Natural killer cell (primary cell): Measurements from ENCODE around the gene STX8. TPM values are rescaled to one million over a fixed set of nuclear protein-coding genes. Genes with fewer than 3 reads are reported as not detected.
"Not testable (repeated sequence)": the region's sequence is repeated elsewhere in the genome, so short reads cannot be mapped to it uniquely, and the experiment has no call there.

Source experiments
- ATAC-seq, 3 donors: fragments of 150-1000 bp in 2 of 3; fragments of 200-7000 bp in 1 of 3; cut with Tn5 transposase; 1 replicate in 1 of 3; 2 replicates in 2 of 3; pipeline ENCODE4 v1.10.0; 2021; ENCODE audit warnings: mild to moderate bottlenecking in 2 of 3, moderate library complexity in 2 of 3
- DNase-seq, 2 donors: peaks; one replicate each; pipeline versions ENCODE4 v3.0.0 to v3.0.0-alpha.2; 2013 to 2021; ENCODE audit warnings: mixed read lengths in 1 of 2
- H3K27ac ChIP-seq: one replicate; pipeline ENCODE4 v1.5.1; 2013; ENCODE audit warnings: mild to moderate bottlenecking, low read length
- H3K27me3 ChIP-seq: one replicate; pipeline ENCODE4 v1.6.1; 2013; ENCODE audit warnings: low read length; ENCODE audit not compliant: control insufficient read depth, insufficient read depth
- H3K36me3 ChIP-seq: one replicate; pipeline ENCODE4 v1.6.1; 2013; ENCODE audit warnings: low read length; ENCODE audit not compliant: control insufficient read depth, insufficient read depth
- H3K4me1 ChIP-seq: one replicate; pipeline ENCODE4 v1.6.1; 2013; ENCODE audit warnings: low read length; ENCODE audit not compliant: control insufficient read depth, insufficient read depth
- H3K4me3 ChIP-seq: one replicate; pipeline ENCODE4 v1.5.1; 2013; ENCODE audit warnings: low read length
- H3K9me3 ChIP-seq: one replicate; pipeline ENCODE4 v1.6.1; 2013; ENCODE audit warnings: low read length; ENCODE audit not compliant: control insufficient read depth, insufficient read depth
- H3K27ac Mint-ChIP-seq, 2 donors: one replicate each; pipeline ENCODE4 v1.8.0; 2022; ENCODE audit warnings: mild to moderate bottlenecking in 2 of 2, mixed read lengths in 2 of 2, moderate library complexity in 1 of 2
- H3K27me3 Mint-ChIP-seq, 2 donors: one replicate each; pipeline ENCODE4 v1.8.0; 2022; ENCODE audit warnings: low read depth in 2 of 2, mixed read lengths in 2 of 2
- H3K36me3 Mint-ChIP-seq: one replicate; pipeline ENCODE4 v1.8.0; 2022; ENCODE audit warnings: mixed read lengths
- H3K4me1 Mint-ChIP-seq, 2 donors: one replicate each; pipeline ENCODE4 v1.8.0; 2022; ENCODE audit warnings: mixed read lengths in 2 of 2
- H3K4me3 Mint-ChIP-seq: one replicate; pipeline ENCODE4 v1.8.0; 2022; ENCODE audit warnings: mild to moderate bottlenecking, moderate library complexity, mixed read lengths
- H3K9me3 Mint-ChIP-seq, 2 donors: one replicate each; pipeline ENCODE4 v1.8.0; 2022; ENCODE audit warnings: mixed read lengths in 2 of 2
- CTCF ChIP-seq: fragments of 200-600 bp; IDR thresholded peaks from one replicate; pipeline ENCODE4 v1.8.0; 2022; ENCODE audit warnings: antibody characterized with exemption
- WGBS: methylation state at CpG from one replicate; pipeline ENCODE4 v1.1.7; 2013; ENCODE audit warnings: missing lambda C conversion rate; ENCODE audit not compliant: insufficient coverage; 5-methylcytosine and 5-hydroxymethylcytosine counted together
- intact Hi-C: fragments of 100-400 bp; cut with micrococcal nuclease; formaldehyde crosslinking; loops from one replicate; pipeline ENCODE4 v1.14.2; 2022
- total RNA-seq, 4 donors: library from RNA; stranded (reverse); fragments of 120-200 nt in 1 of 4; gene quantifications; one replicate each; pipeline versions ENCODE4 v1.2.3 to v1.2.4, GENCODE V29; 2013 to 2022

Gene STX8
- total RNA-seq, 3 donors from 2014 or later (not counting 1 experiment from before 2014, with no cell fraction given): 96.3 to 141 (median 120) TPM

GRCh38 chr17:9564104-9564503, 11.5 kb downstream of the STX8 start:
- no peak for ATAC-seq
- DNase-seq: no peak
- Histone ChIP-seq H3K27ac (no peak overlapping the region), H3K4me1 (peaks cover 22% of the 10 kb centered on the region), H3K4me3 (no peak overlapping the region), H3K9me3 (no peaks in the 10 kb centered on the region), H3K36me3 (peaks cover 9% of the 10 kb centered on the region), H3K27me3 (no peaks in the 10 kb centered on the region)
- no peaks in the 10 kb centered on the region for H3K27me3 Mint-ChIP-seq
- intact Hi-C loops: no loop called here
- H3K9me3 Mint-ChIP-seq: no peaks in the 10 kb centered on the region
- no peak for TF ChIP-seq CTCF
- H3K27ac Mint-ChIP-seq: peak overlapping the region; percentile 80 to 82
- peaks cover 41 to 62% of the 10 kb centered on the region in 2 donors for H3K4me1 Mint-ChIP-seq
- H3K36me3 Mint-ChIP-seq: no peaks in the 10 kb centered on the region
- H3K4me3 Mint-ChIP-seq: peak overlapping the region; percentile 71

DNA sequence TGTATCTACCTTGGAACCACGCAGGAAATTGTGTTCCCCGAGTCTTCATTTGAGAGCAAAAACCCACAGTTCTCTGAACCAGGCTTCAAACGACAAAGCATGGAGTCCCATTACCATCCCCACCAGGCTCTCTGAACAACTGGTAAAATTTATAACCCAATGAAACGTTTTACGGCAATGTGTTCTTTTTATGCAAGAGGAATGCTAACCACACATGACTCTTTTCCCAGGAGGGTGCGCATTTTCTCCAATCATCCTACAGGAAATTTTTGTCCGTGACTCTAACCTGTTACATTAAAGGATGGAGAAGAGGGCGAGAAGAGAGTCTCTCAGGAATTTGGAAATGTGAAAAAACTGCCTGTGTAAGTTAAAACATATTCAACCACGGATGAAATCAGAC, 17.8 kb downstream of the STX8 start:
- H3K27me3 ChIP-seq: no peaks in the 10 kb centered on the region
- H3K36me3 ChIP-seq: peaks cover 7% of the 10 kb centered on the region
- H3K4me1 Mint-ChIP-seq: peaks cover 23 to 39% of the 10 kb centered on the region in 2 donors
- intact Hi-C loops: no loop called here
- 80% methylated on average over 8 of the region's 9 CpGs for WGBS
- no peak overlapping the region for H3K27ac ChIP-seq
- DNase-seq (no peak), ATAC-seq (no peak)
- H3K27me3 Mint-ChIP-seq: no peaks in the 10 kb centered on the region
- peaks cover 9% of the 10 kb centered on the region for H3K4me1 ChIP-seq
- no peak overlapping the region for H3K4me3 ChIP-seq
- no peak for TF ChIP-seq CTCF
- H3K4me3 Mint-ChIP-seq: no peak overlapping the region
- no peaks in the 10 kb centered on the region for H3K36me3 Mint-ChIP-seq
- H3K27ac Mint-ChIP-seq: peak overlapping the region; percentile 29 to 35
- no peaks in the 10 kb centered on the region for H3K9me3 ChIP-seq
- no peaks in the 10 kb centered on the region for H3K9me3 Mint-ChIP-seq

GRCh38 chr17:9557161-9557755, 18.4 kb downstream of the STX8 start:
- Histone ChIP-seq H3K9me3 (no peaks in the 10 kb centered on the region), H3K4me3 (no peak overlapping the region), H3K27ac (no peak overlapping the region), H3K27me3 (no peaks in the 10 kb centered on the region), H3K36me3 (peaks cover 8% of the 10 kb centered on the region), H3K4me1 (peaks cover 8% of the 10 kb centered on the region)
- 94% methylated on average over 9 of the region's 10 CpGs for WGBS
- no peak for ATAC-seq
- Mint-ChIP-seq H3K36me3 (no peaks in the 10 kb centered on the region), H3K27ac (peak overlapping the region; percentile 29 to 35), H3K4me1 (peaks cover 17 to 33% of the 10 kb centered on the region in 2 donors), H3K27me3 (no peaks in the 10 kb centered on the region), H3K9me3 (no peaks in the 10 kb centered on the region), H3K4me3 (no peak overlapping the region)
- intact Hi-C loops: no loop called here
- no peak for TF ChIP-seq CTCF
- DNase-seq: no peak

DNA sequence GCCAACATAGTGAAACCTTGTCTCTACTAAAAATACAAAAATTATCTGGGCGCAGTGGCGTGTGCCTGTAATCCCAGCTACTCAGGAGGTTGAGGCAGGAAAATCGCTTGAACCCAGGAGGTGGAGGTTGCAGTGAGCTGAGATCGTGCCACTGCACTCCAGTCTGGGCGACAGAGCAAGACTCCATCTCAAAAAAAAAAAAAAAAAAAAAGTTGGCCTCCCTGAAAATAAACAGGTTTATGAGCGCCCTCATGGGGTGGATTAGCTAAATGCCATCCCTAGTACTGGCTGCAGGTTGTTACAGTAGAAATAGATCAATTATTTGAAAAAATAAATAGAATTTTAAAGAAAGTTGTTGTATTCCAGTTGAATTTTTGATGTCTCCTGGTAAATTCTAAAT, 20.9 kb downstream of the STX8 start:
- peak; percentile 15 for TF ChIP-seq CTCF
- DNase-seq: peak; percentile 18 to 59
- intact Hi-C loops, H3K27me3 Mint-ChIP-seq, H3K36me3 Mint-ChIP-seq, H3K9me3 Mint-ChIP-seq, H3K4me3 Mint-ChIP-seq, H3K9me3 ChIP-seq, H3K4me1 ChIP-seq, H3K27ac Mint-ChIP-seq, H3K27me3 ChIP-seq, H3K4me3 ChIP-seq, H3K27ac ChIP-seq: not testable (repeated sequence)
- peaks cover 15 to 20% of the 10 kb centered on the region in 2 donors for H3K4me1 Mint-ChIP-seq
- ATAC-seq: peak in 2 of 3 donors; percentile 60 to 65
- WGBS: 82% methylated on average over 6 of the region's 6 CpGs
- peaks cover 14% of the 10 kb centered on the region for H3K36me3 ChIP-seq
